Measurements from ENCODE around the gene SETD1B. TPM values are rescaled to one million over a fixed set of nuclear protein-coding genes. Genes with fewer than 3 reads are reported as not detected.

Gene SETD1B
- polyA plus RNA-seq, 1 donor from 2014 or later: 2.6 TPM

- H3K9me2 ChIP-seq (ENCODE audit: insufficient read depth, low read length): no peaks in the 10 kb centered on the region
- H3K36me3 ChIP-seq (ENCODE audit: insufficient read depth, low read length): no peaks in the 10 kb centered on the region
- H3K79me2 ChIP-seq (replicated peaks; ENCODE audit: insufficient read depth, low read length): peaks cover 19% of the 10 kb centered on the region
- peak within 1 kb of the TSS; percentile 62 for H3K4me3 ChIP-seq (ENCODE audit: low read length)
- no peaks in the 10 kb centered on the region for H3F3A ChIP-seq (ENCODE audit: insufficient read depth, low read length, poor library complexity, severe bottlenecking)
- H3K4me2 ChIP-seq (ENCODE audit: low read length): peak within 1 kb of the TSS; percentile 37
- peak within 1 kb of the TSS; percentile 56 for H3K27ac ChIP-seq (ENCODE audit: low read length)
- TF ChIP-seq MXI1 (conservative IDR thresholded peaks at IDR 0.05; ENCODE audit: poor library complexity, severe bottlenecking): no peak
- no peak for TF ChIP-seq EP300 (conservative IDR thresholded peaks at IDR 0.05; ENCODE audit: poor library complexity, severe bottlenecking)
- TF ChIP-seq EZH2 (IDR thresholded peaks at IDR 0.05; ENCODE audit: borderline replicate concordance, insufficient read depth, low read length, poor library complexity, severe bottlenecking): no peak
- TF ChIP-seq, protein P1, sequence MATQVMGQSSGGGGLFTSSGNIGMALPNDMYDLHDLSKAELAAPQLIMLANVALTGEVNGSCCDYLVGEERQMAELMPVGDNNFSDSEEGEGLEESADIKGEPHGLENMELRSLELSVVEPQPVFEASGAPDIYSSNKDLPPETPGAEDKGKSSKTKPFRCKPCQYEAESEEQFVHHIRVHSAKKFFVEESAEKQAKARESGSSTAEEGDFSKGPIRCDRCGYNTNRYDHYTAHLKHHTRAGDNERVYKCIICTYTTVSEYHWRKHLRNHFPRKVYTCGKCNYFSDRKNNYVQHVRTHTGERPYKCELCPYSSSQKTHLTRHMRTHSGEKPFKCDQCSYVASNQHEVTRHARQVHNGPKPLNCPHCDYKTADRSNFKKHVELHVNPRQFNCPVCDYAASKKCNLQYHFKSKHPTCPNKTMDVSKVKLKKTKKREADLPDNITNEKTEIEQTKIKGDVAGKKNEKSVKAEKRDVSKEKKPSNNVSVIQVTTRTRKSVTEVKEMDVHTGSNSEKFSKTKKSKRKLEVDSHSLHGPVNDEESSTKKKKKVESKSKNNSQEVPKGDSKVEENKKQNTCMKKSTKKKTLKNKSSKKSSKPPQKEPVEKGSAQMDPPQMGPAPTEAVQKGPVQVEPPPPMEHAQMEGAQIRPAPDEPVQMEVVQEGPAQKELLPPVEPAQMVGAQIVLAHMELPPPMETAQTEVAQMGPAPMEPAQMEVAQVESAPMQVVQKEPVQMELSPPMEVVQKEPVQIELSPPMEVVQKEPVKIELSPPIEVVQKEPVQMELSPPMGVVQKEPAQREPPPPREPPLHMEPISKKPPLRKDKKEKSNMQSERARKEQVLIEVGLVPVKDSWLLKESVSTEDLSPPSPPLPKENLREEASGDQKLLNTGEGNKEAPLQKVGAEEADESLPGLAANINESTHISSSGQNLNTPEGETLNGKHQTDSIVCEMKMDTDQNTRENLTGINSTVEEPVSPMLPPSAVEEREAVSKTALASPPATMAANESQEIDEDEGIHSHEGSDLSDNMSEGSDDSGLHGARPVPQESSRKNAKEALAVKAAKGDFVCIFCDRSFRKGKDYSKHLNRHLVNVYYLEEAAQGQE (IDR thresholded peaks at IDR 0.05; ENCODE audit: borderline replicate concordance): no peak
- TF ChIP-seq TAF1 (IDR thresholded peaks at IDR 0.05; ENCODE audit: low read depth): no peak
- no peak for TF ChIP-seq RAD21 (conservative IDR thresholded peaks at IDR 0.05)
- TF ChIP-seq, protein P2, sequence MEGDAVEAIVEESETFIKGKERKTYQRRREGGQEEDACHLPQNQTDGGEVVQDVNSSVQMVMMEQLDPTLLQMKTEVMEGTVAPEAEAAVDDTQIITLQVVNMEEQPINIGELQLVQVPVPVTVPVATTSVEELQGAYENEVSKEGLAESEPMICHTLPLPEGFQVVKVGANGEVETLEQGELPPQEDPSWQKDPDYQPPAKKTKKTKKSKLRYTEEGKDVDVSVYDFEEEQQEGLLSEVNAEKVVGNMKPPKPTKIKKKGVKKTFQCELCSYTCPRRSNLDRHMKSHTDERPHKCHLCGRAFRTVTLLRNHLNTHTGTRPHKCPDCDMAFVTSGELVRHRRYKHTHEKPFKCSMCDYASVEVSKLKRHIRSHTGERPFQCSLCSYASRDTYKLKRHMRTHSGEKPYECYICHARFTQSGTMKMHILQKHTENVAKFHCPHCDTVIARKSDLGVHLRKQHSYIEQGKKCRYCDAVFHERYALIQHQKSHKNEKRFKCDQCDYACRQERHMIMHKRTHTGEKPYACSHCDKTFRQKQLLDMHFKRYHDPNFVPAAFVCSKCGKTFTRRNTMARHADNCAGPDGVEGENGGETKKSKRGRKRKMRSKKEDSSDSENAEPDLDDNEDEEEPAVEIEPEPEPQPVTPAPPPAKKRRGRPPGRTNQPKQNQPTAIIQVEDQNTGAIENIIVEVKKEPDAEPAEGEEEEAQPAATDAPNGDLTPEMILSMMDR (IDR thresholded peaks at IDR 0.05; ENCODE audit: poor library complexity, severe bottlenecking): no peak
- no peak for TF ChIP-seq SMC3 (conservative IDR thresholded peaks at IDR 0.05; ENCODE audit: poor library complexity)
- TF ChIP-seq POLR2AphosphoS5 (IDR thresholded peaks at IDR 0.05): no peak
- no peak within 1 kb of the TSS for H2AFZ ChIP-seq (ENCODE audit: low read depth, low read length)
- peaks cover 30% of the 10 kb centered on the region for H4K20me1 ChIP-seq (ENCODE audit: insufficient read depth)
- no peaks in the 10 kb centered on the region for H3K9me3 ChIP-seq (ENCODE audit: low read length)
- H3K27me3 ChIP-seq (ENCODE audit: insufficient read depth, low read depth, low read length): peaks cover 11% of the 10 kb centered on the region
- peak within 1 kb of the TSS; percentile 44 for H3K9ac ChIP-seq (ENCODE audit: low read length)
Measured at GRCh38 chr12:121793440-121793837, 10.4 kb upstream of the SETD1B start, which contains the start of gene RHOF. RHOF (minus strand) TSS chr12:121793688; CDS start chr12:121793633, 55 bp downstream.

DNA sequence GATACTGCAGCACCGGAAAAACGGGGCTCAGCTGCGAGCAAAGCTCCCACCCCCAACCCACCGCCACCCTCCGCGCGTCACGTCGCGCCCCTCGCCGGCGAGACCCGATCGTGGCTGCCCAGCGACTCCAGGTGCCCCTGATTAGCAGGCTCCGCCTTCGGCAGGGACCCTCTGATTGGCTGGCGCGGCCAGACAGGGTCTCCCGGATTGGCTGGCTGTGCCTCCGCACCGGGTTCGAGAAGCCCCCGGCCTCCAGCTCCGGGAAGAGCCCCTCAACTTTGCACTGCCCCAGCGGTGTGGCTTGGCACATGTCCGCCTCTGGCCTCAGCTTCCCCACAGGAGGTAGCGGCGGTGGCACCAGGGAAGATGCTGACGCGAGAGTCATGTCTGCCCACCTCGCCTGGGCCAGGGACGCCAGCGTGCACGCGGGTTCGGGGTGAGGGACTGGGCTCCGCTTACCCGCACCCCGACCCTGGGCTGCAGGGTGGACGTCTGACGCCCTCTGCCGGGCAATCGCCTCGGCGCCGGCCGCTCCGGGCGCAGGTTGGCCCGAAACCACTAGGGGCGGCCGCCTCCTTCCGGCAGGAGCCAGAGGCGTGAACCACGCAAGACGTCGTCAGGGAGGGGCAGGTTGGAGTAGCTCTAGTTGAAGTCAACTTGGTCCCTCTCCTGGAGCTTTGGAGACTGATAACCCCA lies 9.8 kb upstream of the SETD1B start:
- TF ChIP-seq SMC3 (conservative IDR thresholded peaks at IDR 0.05; ENCODE audit: poor library complexity) (peak; percentile 76), TAF1 (IDR thresholded peaks at IDR 0.05; ENCODE audit: low read depth) (no peak), EZH2 (IDR thresholded peaks at IDR 0.05; ENCODE audit: borderline replicate concordance, insufficient read depth, low read length, poor library complexity, severe bottlenecking) (no peak), POLR2AphosphoS5 (IDR thresholded peaks at IDR 0.05) (peak; percentile 22), MXI1 (conservative IDR thresholded peaks at IDR 0.05; ENCODE audit: poor library complexity, severe bottlenecking) (peak; percentile 76), RAD21 (conservative IDR thresholded peaks at IDR 0.05) (peak; percentile 74)
- TF ChIP-seq, protein P1 (IDR thresholded peaks at IDR 0.05; ENCODE audit: borderline replicate concordance): no peak
- TF ChIP-seq, protein P2 (IDR thresholded peaks at IDR 0.05; ENCODE audit: poor library complexity, severe bottlenecking): peak; percentile 99
- Histone ChIP-seq H3K4me2 (ENCODE audit: low read length) (peak overlapping the region; percentile 37), H3K27me3 (ENCODE audit: insufficient read depth, low read depth, low read length) (peaks cover 11% of the 10 kb centered on the region), H3K4me3 (ENCODE audit: low read length) (peak overlapping the region; percentile 62), H3K9ac (ENCODE audit: low read length) (peak overlapping the region; percentile 28), H3K36me3 (ENCODE audit: insufficient read depth, low read length) (no peaks in the 10 kb centered on the region), H3F3A (ENCODE audit: insufficient read depth, low read length, poor library complexity, severe bottlenecking) (no peaks in the 10 kb centered on the region), H3K27ac (ENCODE audit: low read length) (peak overlapping the region; percentile 56), H3K9me2 (ENCODE audit: insufficient read depth, low read length) (no peaks in the 10 kb centered on the region), H2AFZ (ENCODE audit: low read depth, low read length) (no peak overlapping the region), H4K20me1 (ENCODE audit: insufficient read depth) (peaks cover 35% of the 10 kb centered on the region), H3K9me3 (ENCODE audit: low read length) (no peaks in the 10 kb centered on the region), H3K79me2 (replicated peaks; ENCODE audit: insufficient read depth, low read length) (peaks cover 25% of the 10 kb centered on the region)

All from neural cell (in vitro differentiated cells).